Measurements from ENCODE around the gene MUC22.
"Not testable (repeated sequence)": the region's sequence is repeated elsewhere in the genome, so short reads cannot be mapped to it uniquely, and the experiment has no call there.

MUC22 gene

GRCh38 chr6:31000067-31000860 lies 10.0 kb upstream of the MUC22 start:
- DNase-seq, result not testable (repeated sequence)

DNA sequence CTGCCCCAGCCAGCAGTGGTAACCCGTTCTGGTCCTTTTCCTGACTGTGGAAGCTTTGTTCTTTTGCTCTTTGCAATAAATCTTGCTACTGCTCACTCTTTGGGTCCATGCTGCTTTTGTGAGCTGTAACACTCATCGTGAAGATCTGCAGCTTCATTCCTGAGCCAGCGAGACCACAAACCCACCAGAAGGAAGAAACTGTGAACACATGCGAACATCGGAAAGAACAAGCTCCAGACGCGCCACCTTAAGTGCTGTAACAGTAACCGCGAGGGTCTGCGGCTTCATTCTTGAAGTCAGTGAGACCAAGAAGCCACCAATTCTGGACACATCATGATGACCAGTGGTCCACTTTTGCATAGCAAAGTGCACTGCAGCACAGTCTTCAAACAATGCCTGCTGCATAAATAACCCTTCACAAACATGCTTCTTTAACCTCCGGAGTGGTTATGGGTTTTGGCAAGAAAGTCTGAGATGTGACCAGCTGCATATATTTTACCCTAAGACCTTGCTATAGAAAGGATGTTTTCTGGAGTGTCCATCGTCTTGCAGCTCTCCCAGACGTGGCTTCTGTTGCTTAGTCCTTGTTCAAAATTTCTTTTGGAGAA lies 8.9 kb upstream of the MUC22 start:
- no peak for DNase-seq

- DNase-seq, result no peak
These were observed 7.8 kb upstream of the MUC22 start for GRCh38 chr6:31002471-31002870.

DNA sequence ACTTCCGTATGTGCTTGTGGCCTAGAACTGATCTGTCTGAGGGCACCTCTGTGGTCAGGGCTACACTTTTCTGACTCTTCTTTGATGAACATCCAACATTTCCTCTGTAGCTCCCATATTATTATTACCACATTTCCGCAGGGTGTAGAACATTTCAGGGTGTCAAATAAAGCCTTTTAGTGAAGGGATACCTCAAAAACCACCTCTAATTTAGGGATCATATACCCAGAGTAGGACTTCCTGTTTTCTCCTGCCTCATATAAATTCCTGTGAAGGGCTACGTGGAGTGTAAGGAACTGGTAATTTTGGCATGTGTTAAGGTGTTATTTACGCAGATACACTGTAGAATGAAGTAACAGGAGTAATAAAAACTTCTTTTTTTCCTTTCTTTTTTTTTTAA lies 5.5 kb upstream of the MUC22 start:
- no peak for DNase-seq

DNA sequence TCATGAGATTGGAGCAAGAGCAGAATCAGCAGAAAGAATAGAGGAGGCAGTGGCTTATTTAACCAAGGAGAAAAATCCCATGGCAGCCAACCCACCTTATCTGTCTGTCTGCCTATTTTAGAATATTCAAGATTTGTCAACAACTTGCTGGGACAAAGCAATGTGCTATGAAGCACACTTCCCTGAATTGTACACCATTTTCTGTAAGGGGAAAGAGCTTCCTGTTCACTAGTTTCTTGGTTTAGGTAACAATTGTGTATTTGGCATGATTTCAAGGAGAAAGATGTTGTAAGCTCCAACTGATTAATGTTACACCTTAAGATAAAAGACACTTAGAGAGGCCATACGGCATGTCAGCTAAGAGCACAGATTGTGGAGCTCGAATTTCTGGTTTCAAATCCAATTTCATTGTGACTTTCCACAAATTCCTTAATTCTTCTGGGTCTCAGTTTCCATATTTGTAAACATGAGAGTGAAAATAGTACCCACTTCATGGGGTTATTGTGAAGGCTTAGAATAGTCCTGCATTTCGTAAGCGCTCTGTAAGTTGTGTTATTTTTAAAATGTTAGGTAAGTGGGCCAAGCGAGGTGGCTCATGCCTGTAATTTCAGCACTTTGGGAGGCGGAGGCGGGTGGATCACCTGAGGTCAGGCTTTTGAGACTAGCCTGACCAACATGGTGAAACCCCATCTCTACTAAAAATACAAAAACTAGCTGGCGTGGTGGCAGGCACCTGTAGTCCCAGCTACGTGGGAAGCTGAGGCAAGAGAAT lies 4.8 kb upstream of the MUC22 start:
- no peak for DNase-seq

GRCh38 chr6:31007694-31008093 lies 2.6 kb upstream of the MUC22 start:
- no peak for DNase-seq

DNA sequence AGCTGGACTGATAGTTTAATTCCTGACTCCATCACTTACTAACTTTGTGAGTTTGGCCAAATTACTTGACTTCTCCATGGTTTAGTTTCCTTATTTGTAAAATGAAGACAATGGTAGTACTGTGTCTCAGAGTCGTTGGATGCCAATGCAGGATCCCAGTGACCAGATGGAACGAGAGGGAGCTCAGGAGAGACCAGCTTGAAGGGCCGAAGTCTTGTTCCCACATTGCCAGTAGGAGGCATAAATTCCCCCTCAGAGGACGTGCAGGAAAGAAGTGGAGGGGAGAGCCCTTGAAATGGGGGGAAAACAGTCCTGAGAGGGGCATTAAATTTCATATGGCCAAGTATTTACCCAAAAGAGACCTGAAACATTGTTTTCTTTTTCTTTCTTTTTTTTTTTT lies 2.1 kb upstream of the MUC22 start:
- no peak for DNase-seq

DNA sequence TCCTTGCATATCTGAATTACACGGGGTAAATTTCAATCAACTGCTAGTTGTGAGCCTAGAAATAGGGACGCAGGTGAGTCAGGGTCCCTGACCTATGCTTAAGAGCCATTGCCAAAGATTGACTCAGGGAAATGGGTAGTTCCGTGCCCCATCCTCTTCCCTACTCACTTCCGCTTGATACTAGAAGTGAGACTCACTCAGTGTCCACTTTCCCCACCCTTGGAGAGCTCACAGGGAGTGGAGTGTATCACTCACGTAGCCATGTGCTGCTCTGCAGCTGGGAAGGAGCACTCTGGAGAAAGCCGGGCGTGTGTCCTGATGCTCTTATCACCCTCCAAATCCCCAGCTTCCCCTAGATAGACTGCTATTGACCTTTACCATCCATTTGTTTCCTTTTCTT lies 543 bp upstream of the MUC22 start:
- no peak for DNase-seq

DNA sequence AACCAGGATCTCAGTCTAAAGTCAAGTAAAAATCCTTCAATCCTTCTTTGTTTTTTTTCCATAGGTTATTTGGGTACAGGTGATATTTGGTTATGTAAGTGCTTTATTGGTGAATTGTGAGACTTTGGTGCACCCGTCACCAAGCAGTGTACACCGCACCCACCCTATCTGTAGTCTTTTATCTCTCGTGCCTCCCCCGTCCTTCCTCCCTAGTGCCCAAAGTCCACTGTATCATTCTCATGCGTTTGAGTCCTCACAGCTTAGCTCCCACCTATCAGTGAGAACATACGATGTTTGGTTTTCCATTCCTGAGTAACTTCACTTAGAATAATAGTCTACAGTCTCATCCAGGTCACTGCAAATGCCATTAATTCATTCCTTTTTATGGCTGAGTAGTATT lies 879 bp downstream of the MUC22 start:
- no peak for DNase-seq

GRCh38 chr6:31016659-31017299 lies 6.5 kb downstream of the MUC22 start:
- DNase-seq, result no peak

DNA sequence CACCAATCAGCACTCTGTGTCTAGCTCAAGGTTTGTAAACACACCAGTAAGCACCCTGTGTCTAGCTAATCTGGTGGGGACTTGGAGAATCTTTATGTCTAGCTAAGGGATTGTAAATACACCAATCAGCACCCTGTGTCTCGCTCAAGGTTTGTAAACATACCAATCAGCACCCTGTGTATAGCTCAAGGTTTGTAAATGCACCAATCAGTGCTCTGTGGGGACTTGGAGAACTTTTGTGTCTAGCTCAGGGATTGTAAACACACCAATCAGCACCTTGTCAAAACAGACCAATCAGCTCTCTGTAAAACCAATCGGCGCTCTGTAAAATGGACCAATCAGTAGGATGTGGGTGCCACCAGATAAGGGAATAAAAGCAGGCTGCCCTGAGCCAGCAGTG lies 7.2 kb downstream of the MUC22 start:
- not testable (repeated sequence) for DNase-seq

DNA sequence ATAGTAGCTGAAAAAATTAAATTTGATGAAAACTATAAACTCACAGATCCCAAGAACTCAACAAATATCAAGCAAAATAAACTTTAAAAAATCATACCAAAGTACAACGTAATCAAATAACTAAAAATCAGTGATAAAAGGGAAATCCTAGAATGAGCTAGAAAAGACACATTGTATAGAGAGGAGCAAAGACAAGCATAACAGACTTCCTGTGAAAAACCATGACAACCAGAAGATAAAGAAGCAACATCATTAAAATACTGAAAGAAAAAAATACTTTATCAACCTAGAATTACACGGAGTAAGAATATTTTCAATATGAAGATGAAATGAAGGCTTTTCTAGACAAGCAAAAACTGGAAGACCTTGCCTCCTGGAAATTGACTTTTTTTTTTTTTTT lies 9.8 kb downstream of the MUC22 start:
- no peak for DNase-seq

DNA sequence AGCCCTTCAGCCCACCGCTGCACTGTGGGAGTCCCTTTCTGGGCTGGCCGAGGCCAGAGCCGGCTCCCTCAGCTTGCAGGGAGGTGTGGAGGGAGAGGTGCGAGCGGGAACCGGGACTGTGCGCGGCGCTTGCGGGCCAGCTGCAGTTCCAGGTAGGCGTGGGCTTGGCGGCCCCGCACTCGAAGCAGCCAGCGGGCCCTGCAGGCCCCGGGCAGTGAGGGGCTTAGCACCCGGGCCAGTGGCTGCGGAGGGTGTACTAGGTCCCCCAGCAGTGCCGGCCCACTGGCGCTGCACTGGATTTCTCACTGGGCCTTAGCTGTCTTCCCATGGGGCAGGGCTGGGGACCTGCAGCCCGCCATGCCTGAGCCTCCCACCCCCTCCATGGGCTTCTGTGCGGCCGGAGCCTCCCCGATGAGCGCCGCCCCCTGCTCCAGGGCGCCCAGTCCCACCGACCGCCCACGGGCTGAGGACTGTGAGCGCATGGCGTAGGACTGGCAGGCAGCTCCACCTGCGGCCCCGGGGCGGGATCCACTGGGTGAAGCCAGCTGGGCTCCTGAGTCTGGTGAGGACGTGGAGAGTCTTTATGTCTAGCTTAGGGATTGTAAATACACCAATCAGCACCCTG lies 10.5 kb downstream of the MUC22 start:
- DNase-seq, result not testable (repeated sequence)

- not testable (repeated sequence) for DNase-seq
These were observed 11.6 kb downstream of the MUC22 start for GRCh38 chr6:31021705-31022531.

DNA sequence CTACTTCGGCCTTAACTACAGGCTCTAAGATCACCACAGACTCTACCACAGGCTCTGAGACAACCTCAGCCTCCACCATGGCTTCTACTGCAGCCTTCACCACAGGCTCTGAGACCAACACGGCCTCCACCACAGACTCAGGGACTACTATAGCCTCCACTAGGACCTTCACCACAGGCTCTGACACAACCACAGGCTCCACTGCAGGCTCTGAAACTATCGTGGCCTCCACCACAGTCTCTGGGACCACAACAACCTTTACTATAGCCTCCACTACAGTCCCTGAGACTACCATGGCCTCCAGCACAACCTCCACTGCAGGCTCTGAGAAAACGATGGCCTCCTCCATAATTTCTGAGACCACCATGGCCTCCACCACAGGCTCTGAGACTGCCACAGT lies 15.3 kb downstream of the MUC22 start:
- no peak for DNase-seq

GRCh38 chr6:31031095-31031494 lies 20.8 kb downstream of the MUC22 start:
- DNase-seq, result no peak

DNA sequence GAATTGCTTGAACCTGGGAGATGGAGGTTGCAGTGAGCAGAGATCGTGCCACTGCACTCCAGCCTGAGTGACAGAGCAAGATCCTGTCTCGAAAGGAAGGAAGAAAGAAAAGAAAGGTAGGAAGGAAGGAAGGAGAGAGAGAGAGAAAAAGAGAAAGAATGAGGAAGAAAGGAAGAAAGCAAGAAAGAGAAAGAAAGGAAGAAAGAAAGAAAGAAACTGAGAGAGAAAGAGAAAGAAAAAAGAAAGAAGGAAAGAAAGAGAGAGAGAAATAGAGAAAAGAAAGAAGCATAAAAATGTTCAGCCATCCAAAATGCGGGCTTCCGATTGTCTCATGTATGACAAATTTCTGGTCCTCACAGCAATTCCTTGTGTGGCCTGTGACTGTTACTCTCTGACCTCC lies 22.8 kb downstream of the MUC22 start:
- no peak for DNase-seq

- DNase-seq, result no peak
These were observed 25.7 kb downstream of the MUC22 start for GRCh38 chr6:31035862-31036497.

- no peak for DNase-seq
These were observed 26.9 kb downstream of the MUC22 start for GRCh38 chr6:31037169-31037568.

GRCh38 chr6:31037682-31038081 lies 27.4 kb downstream of the MUC22 start:
- DNase-seq, result no peak

- DNase-seq, result no peak
These were observed 28.3 kb downstream of the MUC22 start for GRCh38 chr6:31038559-31038958.

GRCh38 chr6:31040801-31041200 lies 30.5 kb downstream of the MUC22 start:
- no peak for DNase-seq

Data from bone marrow (tissue), 2 donors.